Measurements from ENCODE around the gene FBRSL1. TPM values are rescaled to one million over a fixed set of nuclear protein-coding genes. Genes with fewer than 3 reads are reported as not detected.

FBRSL1 gene
- total and polyA plus RNA-seq, 8 donors: 31.1 to 62.5 (median 44.2) TPM

GRCh38 chr12:132498931-132499330 is 9.0 kb downstream of the FBRSL1 start:
- H3K4me1 ChIP-seq: peaks cover 64 to 85% (median 83%) of the 10 kb centered on the region in 3 donors
- intact Hi-C loops (cut with DNase I): no loop called here
- TF ChIP-seq CTCF (IDR thresholded peaks at IDR 0.05): no peak

DNA sequence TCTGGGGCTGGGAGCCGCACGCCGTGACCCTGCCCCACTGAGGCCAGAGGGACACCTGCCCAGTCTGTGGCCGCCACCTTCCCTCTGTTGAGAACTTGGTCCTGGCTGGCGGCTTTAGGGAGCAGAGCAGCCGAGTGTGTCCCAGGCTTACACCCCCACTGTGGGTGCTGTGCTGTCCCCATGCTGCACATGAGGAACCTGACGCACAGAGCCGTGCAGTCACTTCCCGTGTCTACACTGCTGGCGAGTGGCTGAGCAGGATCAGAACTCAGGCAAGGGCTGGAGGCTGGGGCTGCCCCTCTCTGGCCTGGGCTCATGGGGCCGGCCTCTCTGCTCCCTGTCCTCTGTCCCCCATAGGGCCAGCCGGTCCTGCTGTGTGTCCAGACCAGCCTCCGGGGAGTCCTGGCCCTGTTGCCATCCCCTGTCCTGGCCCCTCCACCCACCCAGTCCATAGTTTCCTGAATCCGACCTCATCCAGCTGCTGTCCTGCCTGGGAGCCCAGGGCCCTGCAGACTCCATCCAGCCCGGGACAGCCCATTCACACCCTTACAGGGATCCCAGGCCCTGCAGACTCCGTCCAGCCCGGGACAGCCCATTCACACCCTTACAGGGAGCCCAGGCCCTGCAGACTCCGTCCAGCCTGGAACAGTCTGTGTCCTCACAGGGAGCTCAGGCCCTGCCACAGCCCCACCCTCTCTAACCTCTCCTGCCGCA is 10.3 kb downstream of the FBRSL1 start:
- WGBS, 2 donors: 64 to 66% methylated on average over 19 of the region's 19 CpGs
- FAIRE-seq (no peak), ATAC-seq (no peak), DNase-seq (no peak)
- no peaks in the 10 kb centered on the region for H3K27me3 ChIP-seq
- no peak overlapping the region for H3K27ac ChIP-seq
- H3K9me3 ChIP-seq: no peaks in the 10 kb centered on the region
- H3K4me1 ChIP-seq: peaks cover 65 to 84% (median 82%) of the 10 kb centered on the region in 3 donors
- intact Hi-C loops (cut with DNase I): no loop called here
- no peak for TF ChIP-seq CTCF (IDR thresholded peaks at IDR 0.05)
- H3K4me3 ChIP-seq: no peak overlapping the region
- no peaks in the 10 kb centered on the region for H3K36me3 ChIP-seq

More at GRCh38 chr12:132498931-132499330, 9.0 kb downstream of the FBRSL1 start:
- no peaks in the 10 kb centered on the region for H3K36me3 ChIP-seq
- H3K4me3 ChIP-seq: no peak overlapping the region
- no peak overlapping the region for H3K27ac ChIP-seq
- ATAC-seq (no peak), DNase-seq (no peak), FAIRE-seq (no peak)
- H3K9me3 ChIP-seq: no peaks in the 10 kb centered on the region
- H3K27me3 ChIP-seq: no peaks in the 10 kb centered on the region
- WGBS, 2 donors: 56 to 58% methylated on average over 12 of the region's 12 CpGs

- Histone ChIP-seq H3K4me1 (peaks cover 65 to 84% (median 82%) of the 10 kb centered on the region in 3 donors), H3K9me3 (no peaks in the 10 kb centered on the region), H3K4me3 (no peak overlapping the region), H3K36me3 (no peaks in the 10 kb centered on the region), H3K27ac (no peak overlapping the region), H3K27me3 (no peaks in the 10 kb centered on the region)
- FAIRE-seq (no peak), DNase-seq (no peak), ATAC-seq (no peak)
- intact Hi-C loops (cut with DNase I): no loop called here
- 82 to 84% methylated on average over 9 of the region's 9 CpGs for WGBS, 2 donors
- no peak for TF ChIP-seq CTCF (IDR thresholded peaks at IDR 0.05)
These were observed 10.9 kb downstream of the FBRSL1 start for GRCh38 chr12:132500856-132501180.

DNA sequence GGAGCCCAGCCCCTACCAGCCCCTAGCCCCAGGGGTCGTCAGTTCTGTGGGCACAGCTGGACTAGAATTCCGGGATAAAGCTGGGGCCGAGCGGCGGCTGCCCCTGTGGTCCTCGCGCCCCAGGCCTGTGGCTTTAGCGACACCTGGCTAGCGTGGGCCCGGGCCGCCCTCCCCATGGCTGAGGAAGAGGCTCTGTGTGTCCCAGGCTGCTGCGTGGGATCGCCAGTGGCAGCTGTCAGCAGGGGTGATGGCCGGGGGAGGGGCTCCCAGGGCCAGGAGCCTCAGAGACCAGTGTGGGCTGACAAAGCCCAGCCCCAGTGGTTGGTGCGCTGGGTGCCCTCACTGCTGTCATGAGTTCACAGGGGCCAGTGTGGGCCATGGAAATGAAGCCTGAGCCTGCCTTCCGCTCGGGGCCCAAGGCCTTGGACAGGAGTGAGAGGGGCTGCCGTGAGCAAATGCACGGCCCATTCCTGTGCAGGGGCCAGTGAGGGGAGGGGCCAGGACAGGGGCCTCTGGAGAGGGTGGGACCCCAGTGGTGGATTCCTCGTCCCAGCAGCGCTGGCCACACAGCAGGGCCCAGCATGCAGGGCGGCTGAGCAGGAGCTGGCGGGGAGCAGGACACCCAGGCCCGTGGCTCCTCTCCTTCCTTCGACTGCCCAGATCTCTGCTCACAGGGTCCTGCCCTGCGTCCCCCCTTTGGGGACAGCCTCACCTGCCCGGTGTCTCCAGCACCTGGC is 11.4 kb downstream of the FBRSL1 start:
- Histone ChIP-seq H3K9me3 (no peaks in the 10 kb centered on the region), H3K27ac (no peak overlapping the region), H3K27me3 (no peaks in the 10 kb centered on the region), H3K36me3 (no peaks in the 10 kb centered on the region), H3K4me3 (no peak overlapping the region), H3K4me1 (peaks cover 67 to 84% (median 82%) of the 10 kb centered on the region in 3 donors)
- intact Hi-C loops (cut with DNase I): no loop called here
- ATAC-seq: no peak
- no peak for TF ChIP-seq CTCF (IDR thresholded peaks at IDR 0.05)
- FAIRE-seq: no peak
- DNase-seq: no peak
- 67 to 69% methylated on average over 26 to 27 of the region's 27 CpGs for WGBS, 2 donors

All from pancreas (tissue), 10 donors.